ENCODE measurements around the gene FLACC1. TPM values are rescaled to one million over a fixed set of nuclear protein-coding genes. Genes with fewer than 3 reads are reported as not detected.

The FLACC1 gene
- total RNA-seq, 1 experiment from 2014 or later: not detected

DNA sequence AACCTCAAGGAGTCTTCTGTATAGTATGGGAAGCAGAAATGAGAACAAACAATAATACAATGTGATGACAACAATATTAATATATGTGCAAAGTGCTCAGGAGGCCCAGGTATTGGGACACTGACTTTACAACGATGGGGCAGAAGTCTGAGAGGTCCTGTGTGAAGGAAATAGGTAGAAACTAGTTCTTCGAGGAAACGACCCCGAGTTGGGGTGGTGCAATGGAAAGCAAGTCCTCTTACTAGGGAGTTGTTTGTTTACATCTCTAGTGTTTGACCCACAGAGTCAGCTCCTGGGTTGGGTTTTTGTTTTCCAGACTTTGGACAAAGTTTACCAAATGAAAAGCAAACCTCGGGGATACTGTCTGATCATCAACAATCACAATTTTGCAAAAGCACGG lies 80.6 kb downstream of the FLACC1 start:
- no peak for DNase-seq (ENCODE audit: low read depth)

DNA sequence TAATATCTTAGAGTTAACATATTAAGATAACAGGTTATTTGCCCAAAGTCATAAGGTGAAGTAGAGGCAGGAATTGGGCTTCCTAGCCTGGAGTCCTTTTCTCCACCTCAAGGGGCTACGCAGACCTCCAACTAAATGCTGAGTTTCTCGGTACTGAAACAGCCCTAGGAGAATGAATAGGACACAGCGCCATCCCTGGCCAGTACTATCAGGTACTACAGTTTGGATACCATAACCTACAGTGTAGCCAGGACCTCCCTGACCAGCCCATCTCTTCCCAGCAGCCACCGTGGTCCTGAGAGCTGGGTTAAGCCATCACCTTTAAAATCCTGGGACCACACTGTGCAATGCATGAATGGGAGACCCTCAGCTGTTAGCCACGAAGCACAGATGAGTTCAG lies 81.2 kb downstream of the FLACC1 start:
- DNase-seq (ENCODE audit: low read depth): no peak

GRCh38 chr2:201275069-201275468 lies 82.1 kb downstream of the FLACC1 start:
- DNase-seq (ENCODE audit: low read depth): no peak

GRCh38 chr2:201273330-201273983 lies 83.7 kb downstream of the FLACC1 start:
- no peak for DNase-seq (ENCODE audit: low read depth)

GRCh38 chr2:201271917-201272316 lies 85.2 kb downstream of the FLACC1 start:
- DNase-seq (ENCODE audit: low read depth): no peak

DNA sequence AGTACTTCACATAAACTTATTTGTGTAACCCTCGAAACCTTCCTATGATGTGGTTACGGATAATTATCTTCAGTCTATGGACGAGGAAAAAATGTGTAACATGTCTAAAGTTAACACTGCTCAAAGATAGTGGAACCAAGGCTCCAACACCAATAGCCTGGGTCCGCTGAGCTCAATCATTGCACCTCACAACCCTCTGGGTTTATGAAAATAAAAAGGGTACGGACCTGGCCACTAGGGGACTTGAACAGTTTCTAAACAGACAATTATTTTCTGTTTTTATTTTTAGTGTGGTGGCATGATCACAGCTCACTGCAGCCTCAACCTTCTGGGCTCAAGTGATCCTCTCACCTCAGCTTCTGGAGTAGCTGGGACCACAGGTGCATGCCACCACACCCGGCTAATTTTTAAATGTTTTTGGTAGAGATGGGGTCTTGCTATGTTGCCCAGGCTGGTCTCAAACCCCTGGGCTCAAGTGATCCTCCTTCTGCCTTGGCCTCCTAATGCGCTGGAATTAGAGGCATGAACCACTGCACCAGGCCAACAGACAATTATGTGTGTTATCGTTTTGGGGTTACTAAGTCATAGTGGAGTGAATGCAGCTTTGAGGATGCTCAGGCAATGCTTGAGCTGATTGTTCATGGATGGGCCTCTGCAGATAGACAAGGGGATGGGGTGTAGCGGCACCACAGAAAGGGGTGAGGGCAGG lies 86.7 kb downstream of the FLACC1 start:
- no peak for DNase-seq (ENCODE audit: low read depth)

GRCh38 chr2:201269764-201270163 lies 87.4 kb downstream of the FLACC1 start:
- DNase-seq (ENCODE audit: low read depth): no peak

DNA sequence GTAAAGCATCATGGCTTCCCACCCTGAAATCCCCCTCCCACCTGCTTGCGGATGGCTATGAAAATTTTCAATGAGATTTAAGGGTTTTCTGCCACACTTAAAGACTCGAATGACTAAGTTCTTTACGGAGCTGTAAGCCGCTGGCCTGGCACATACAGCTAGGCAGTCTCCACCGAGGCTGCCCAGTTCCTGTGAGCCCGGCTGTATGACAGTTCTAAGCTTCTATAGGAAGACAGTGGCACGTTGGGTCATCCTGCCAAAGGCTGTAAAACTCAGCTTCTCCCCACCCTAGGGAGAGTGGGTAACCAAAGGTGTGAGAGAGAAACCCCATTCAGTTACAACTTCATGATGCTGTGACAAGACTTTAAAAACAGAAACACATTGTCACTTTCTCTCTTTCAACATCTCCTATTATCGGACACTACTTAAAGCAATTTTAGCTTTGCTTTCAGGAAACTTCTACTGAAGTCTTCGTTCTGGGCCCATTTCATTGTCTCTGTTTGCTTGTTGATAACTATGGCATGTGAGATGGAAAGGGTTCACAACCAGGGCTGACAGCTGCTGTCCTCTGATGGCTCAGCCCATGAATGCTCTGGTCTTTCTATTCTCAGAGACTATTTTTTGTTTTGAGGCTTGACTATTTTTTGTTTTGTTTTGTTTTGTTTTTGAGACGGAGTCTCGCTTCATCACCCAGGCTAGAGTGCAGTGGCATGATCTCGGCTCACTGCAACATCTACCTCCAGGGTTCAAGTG lies 89.7 kb downstream of the FLACC1 start:
- DNase-seq (ENCODE audit: low read depth): no peak

- no peak for DNase-seq (ENCODE audit: low read depth)
Observed at GRCh38 chr2:201266629-201267028, 90.5 kb downstream of the FLACC1 start.

- no peak for DNase-seq (ENCODE audit: low read depth)
Observed at GRCh38 chr2:201264472-201265173, 92.5 kb downstream of the FLACC1 start.

DNA sequence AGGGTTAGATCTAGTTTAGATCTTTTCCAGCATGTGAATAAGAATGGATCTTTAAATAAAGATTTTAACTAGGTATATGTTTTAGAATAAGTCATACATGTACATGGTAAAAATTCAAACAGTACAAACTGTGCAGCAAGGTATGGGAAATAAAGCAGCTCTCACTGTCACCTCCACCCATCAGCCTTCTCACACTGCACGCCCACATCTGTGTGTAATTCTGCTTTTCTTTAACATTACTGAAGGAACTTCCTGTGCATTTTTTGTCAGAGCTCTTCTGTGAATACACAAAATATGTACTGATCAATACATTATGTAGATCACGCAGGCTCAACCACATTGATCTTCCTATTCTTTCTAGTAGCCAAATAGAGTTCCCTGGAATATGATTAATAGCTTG lies 93.4 kb downstream of the FLACC1 start:
- DNase-seq (ENCODE audit: low read depth): no peak

GRCh38 chr2:201262718-201263117 lies 94.4 kb downstream of the FLACC1 start:
- no peak for DNase-seq (ENCODE audit: low read depth)

DNA sequence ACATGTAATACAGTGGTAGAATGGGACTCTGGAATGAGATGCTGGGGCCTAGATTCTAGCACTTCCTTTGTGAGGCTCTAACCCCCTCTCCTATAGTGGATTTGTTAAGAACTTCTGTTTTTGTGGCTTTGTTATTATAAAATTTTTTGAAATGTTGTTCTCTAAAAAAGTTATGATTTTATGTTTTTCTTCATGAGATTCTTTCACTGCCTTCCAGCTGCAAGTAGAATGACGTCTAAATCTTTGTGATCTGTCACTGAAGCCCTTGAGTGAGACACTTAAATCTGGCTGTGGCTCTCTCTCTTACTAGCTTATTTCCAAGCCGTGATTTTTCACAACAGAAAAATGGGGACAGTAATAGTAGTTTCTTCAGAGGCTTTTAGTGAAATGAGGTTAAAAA lies 95.2 kb downstream of the FLACC1 start:
- DNase-seq (ENCODE audit: low read depth): no peak

GRCh38 chr2:201261471-201261870 lies 95.7 kb downstream of the FLACC1 start:
- no peak for DNase-seq (ENCODE audit: low read depth)

- peak; percentile 71 for DNase-seq (ENCODE audit: low read depth)
Observed at GRCh38 chr2:201260302-201260800, 96.8 kb downstream of the FLACC1 start, which contains the start of gene CASP8. TSS of gene CASP8 (plus strand) at chr2:201260536. CDS start at chr2:201266487, 5,951 bp downstream.

DNA sequence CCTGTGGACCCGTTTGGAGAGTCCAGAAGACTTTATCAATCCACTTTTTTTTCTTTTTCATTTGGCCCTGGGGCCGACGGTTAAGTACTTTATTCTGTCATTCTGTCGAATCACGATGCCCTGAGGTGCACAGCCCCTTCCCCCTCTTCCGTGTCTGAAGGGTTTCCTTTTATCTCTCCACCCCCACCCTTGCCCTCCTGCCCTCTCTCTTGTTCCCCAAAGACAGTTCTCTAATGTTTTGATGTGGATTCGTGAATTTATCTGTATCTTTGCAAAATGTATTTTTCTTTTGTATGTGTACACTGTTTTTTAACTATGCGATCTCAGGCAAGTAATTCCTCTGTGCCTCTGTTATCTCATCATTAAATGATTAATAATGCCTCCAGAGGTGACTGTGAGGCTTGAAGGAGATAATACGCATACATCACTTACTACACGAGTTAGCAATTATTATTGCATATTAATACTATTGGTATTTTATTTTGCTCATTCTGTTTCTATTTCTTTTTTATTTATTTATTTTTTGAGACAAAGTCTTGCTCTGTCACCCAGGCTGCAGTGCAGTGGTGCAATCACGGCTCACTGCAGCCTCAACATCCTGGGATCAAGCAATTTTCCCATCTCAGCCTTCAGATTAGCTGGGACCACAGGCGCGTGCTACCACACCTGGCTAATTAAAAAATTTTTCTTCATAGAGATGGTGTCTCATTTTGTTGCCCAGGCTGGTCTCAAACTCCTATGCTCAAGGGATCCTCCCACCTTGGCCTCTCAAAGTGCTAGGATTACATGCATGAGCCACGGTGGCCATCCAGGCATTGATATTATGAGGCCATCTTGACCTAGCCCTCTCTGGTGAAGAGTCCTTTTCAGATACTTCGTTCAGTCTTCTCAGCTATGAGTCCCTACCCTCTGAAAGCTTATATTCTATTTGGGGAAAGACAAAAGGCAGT lies 98.2 kb downstream of the FLACC1 start:
- no peak for DNase-seq (ENCODE audit: low read depth)

DNA sequence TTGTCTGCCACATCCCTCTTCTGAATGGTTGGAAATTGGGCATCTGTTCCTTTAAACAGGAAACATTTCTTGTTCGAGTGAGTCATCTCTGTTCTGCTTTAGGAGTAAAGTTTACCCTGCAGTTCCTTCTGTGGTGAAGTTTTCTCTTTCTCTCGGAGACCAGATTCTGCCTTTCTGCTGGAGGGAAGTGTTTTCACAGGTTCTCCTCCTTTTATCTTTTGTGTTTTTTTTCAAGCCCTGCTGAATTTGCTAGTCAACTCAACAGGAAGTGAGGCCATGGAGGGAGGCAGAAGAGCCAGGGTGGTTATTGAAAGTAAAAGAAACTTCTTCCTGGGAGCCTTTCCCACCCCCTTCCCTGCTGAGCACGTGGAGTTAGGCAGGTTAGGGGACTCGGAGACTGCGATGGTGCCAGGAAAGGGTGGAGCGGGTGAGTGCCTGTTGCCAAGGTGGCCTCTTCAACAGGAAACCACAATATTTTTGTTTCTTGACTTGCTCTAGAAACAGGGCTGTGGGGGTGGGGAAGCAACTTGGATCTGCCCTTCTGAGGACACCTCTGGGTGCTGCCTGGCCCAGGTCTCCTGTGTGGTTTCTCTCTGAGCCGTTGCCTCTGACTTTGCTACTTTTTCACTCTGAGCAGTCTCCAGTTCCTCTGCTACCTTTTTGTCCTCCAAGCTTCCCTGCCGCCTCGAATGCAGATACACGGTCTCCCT lies 99.0 kb downstream of the FLACC1 start:
- DNase-seq (ENCODE audit: low read depth): peak; percentile 95

GRCh38 chr2:201257381-201257955 lies 99.7 kb downstream of the FLACC1 start:
- DNase-seq (ENCODE audit: low read depth): peak; percentile 66

GRCh38 chr2:201256082-201256481 lies 101.1 kb downstream of the FLACC1 start:
- DNase-seq (ENCODE audit: low read depth): no peak

All from Daoy (cell line).